Lung microvascular endothelial cell (primary cell): ENCODE data around the gene NDUFS8. TPM values are rescaled to one million over a fixed set of nuclear protein-coding genes. Genes with fewer than 3 reads are reported as not detected.

ENCODE experiments used
- DNase-seq, 2 donors: peaks; one replicate each; pipeline versions ENCODE4 v3.0.0 to v3.0.0-alpha.2; 2010; ENCODE audit warnings: low read depth in 2 of 2
- total RNA-seq: library from RNA; depleted of rRNA; stranded (reverse); fragments of >200 nt; gene quantifications from 2 replicates; pipeline ENCODE4 v1.2.1, GENCODE V29; 2014

Gene NDUFS8
- total RNA-seq, 1 donor from 2014 or later = 106 TPM

- DNase-seq = no peak
Observed at GRCh38 chr11:68048681-68049508, 18.4 kb downstream of the NDUFS8 start.

GRCh38 chr11:68049509-68050370 lies 19.3 kb downstream of the NDUFS8 start:
- DNase-seq = peak in 1 of 2 donors; percentile 28

- DNase-seq = no peak
Observed at GRCh38 chr11:68050371-68050841, 19.9 kb downstream of the NDUFS8 start.

- no peak for DNase-seq
Observed at GRCh38 chr11:68051191-68052136, 21.0 kb downstream of the NDUFS8 start.

DNA sequence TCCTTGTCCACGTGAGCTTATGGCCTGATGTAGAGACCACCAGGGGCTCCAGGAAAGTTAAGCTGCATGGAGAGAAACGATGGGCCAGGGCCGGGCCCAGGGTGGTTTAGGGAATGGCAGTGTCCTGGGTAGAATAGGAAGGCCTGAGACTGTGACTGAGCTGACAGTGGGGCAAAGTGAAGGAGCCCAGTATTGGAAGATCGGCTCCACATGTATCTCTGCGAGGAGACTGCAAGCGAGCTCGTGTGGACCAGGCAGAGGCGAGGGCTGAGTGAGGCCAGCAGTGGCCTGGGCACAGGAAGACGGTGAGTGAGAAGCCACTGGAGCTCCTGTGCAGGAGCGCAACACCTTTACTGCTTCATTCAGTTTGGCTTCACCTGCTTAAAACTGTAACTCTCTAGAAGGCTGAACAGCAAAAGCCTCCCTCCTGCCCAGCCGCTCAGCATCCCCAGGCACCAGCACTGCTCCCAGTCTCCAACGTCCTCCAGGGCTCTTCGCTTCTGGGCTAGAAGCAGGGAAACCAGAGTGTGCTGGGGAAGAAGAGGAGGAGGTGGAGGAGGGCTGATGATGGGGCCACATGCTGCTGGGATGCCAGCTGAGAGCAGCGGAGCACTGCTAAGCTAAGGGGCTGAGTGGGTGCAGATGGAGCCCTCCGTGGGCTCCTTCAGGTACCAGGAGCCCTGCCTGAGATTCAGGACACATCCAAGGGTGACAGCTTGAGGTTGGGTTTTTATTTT lies 21.8 kb downstream of the NDUFS8 start:
- no peak for DNase-seq

DNA sequence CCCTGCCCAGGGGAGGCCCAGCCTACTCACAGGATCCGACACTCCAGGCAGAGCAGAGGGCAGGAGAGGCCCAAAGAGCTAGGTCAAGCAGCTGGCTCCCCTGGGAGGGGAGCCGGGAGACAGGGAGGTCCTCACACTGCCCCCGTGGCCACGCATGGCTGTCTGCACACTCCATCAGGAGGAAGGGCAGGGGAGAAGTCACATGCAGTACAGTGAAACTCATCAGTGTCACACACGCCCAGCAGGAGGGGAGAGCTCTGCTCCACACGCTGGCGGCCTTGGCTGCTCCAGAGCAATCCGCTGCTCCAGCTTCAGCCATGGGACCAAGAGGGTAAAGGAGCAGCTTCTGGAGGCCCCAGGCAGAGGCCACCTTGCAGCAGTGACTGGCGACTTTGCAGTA lies 22.6 kb downstream of the NDUFS8 start:
- DNase-seq = no peak

- DNase-seq = no peak
Observed at GRCh38 chr11:68053981-68054812, 23.7 kb downstream of the NDUFS8 start.

DNA sequence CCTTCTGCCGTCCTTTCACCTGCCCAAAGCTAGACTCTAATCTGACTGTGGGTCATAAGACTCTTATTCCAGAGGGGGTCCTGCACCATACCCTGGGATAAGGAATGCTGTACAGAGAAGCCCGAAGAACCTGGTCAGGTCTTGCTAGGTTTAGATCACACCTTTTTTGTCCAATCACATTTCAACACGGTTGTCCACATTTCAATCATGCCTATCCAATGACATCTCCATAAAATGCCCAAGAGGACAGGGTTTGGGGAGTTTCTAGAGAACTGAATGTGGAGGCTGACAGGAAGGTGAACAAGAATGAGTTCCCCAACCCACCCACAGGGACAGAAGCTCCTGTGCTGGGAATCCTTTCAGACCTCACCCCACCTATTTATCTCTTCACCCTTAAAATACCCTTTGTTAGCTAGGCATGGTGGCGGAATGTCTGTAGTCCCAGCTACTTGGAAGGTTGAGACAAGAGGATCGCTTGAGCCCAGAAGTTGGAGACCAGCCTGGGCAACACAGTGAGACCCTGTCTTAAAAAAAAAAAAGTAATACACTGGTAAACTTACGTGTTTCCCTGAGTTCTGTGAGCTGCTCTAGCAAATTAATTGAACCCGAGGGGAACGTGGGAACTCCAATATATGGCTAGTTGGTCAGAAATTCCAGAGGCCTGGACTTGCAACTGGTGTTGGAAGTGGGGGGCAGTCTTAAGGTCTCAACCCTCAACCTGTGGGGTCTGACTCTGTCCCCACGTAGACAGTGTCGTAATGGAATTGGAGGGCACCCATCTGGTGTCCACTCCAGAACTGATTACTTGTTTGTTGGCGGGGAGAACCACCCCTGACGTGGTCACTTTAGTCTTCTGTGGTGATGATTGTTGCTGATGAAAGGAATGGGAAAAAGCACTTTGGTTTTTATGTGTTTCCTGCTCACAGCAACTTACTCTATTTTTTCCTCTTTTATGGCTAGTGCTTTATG lies 26.1 kb downstream of the NDUFS8 start:
- no peak for DNase-seq

DNA sequence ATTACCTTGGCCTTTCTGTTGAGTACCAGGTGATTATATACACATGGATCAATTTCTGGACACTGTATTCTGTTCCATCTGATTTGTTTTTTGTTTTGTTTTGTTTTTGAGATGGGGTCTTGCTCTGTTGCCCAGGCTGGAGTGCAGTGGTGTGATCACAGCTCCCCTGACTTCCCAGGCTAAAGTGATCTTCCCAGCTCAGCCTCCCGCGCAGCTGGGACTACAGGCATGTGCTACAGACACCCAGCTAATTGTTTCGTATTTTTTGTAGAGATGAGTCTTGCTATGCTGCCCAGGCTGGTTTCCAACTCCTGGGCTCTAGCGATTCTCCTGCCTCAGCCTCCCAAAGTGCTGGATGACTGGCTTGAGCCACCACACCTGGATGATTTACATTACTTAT lies 27.3 kb downstream of the NDUFS8 start:
- no peak for DNase-seq

- no peak for DNase-seq
Observed at GRCh38 chr11:68061508-68061907, 31.0 kb downstream of the NDUFS8 start.

- DNase-seq = peak in 1 of 2 donors; percentile 69
Observed at GRCh38 chr11:68064926-68065325, 34.4 kb downstream of the NDUFS8 start.

GRCh38 chr11:68065841-68066240 lies 35.4 kb downstream of the NDUFS8 start:
- DNase-seq = no peak

GRCh38 chr11:68066742-68067141 lies 36.3 kb downstream of the NDUFS8 start:
- DNase-seq = no peak

DNA sequence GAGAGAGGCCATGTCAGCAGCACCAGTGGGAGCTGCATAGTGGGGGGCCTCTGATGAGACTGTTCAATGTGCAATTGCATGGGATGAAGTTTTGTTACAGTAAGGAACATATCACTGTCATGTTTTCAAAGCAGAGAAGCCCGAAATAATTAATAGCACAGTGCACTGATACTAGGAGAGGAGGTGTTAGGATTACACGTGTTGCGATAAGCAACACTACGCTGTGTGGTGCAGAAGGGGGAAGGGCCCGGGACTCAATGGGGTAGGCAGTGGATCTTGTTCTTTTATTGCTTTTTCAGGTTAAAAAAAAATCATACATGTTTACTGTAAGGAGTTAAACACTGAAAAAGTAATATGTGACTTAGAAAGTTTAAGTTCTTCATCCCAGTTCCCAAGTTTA lies 37.5 kb downstream of the NDUFS8 start:
- no peak for DNase-seq

GRCh38 chr11:68071281-68072048 lies 41.0 kb downstream of the NDUFS8 start:
- DNase-seq = no peak

- DNase-seq = no peak
Observed at GRCh38 chr11:68074584-68075352, 44.3 kb downstream of the NDUFS8 start.
